HG02642 (cell line): Measurements from ENCODE around the gene HARBI1.

Source experiments
- ATAC-seq: cut with Tn5 transposase; IDR thresholded peaks from one replicate; pipeline ENCODE4 v1.9.1; 2021; ENCODE audit warnings: mild to moderate bottlenecking; ENCODE audit not compliant: unreplicated experiment, poor library complexity

The HARBI1 gene, protein sequence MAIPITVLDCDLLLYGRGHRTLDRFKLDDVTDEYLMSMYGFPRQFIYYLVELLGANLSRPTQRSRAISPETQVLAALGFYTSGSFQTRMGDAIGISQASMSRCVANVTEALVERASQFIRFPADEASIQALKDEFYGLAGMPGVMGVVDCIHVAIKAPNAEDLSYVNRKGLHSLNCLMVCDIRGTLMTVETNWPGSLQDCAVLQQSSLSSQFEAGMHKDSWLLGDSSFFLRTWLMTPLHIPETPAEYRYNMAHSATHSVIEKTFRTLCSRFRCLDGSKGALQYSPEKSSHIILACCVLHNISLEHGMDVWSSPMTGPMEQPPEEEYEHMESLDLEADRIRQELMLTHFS

GRCh38 chr11:46617134-46617971 is at the start of gene HARBI1, which contains the start of gene ATG13:
TSS of gene HARBI1 (minus strand) at chr11:46617227. CDS start at chr11:46616237, 990 bp downstream.
TSS of gene ATG13 (plus strand) at chr11:46617553. CDS start at chr11:46644292, 26,739 bp downstream.
- ATAC-seq: peak; percentile 96

GRCh38 chr11:46666516-46666915 is 49.5 kb upstream of the HARBI1 start:
- no peak for ATAC-seq

- no peak for ATAC-seq
These were observed 48.3 kb upstream of the HARBI1 start for GRCh38 chr11:46665356-46665755.

GRCh38 chr11:46664612-46665011 is 47.6 kb upstream of the HARBI1 start:
- no peak for ATAC-seq

- ATAC-seq: no peak
These were observed 46.4 kb upstream of the HARBI1 start for GRCh38 chr11:46663277-46663940.

GRCh38 chr11:46662366-46662765 is 45.3 kb upstream of the HARBI1 start:
- ATAC-seq: no peak

DNA sequence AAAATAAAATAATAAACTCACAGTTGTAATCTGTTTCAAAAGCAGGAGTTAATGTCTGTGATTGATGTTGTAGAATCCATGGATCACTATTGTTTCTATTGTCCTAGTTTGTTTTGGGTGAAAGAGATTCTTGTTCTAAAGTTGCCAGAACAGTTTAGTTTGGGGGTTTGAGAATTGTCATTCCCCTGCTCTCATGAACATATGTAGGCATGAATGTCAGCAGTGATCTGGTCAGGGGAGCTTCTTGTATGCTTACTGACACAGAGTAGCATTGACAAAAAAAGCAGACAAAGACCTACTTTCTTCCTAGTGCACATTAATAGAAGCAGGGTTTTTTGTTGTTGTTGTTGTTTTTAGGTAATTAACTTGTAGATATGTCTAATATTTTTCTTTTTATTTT is 44.8 kb upstream of the HARBI1 start:
- no peak for ATAC-seq

GRCh38 chr11:46659908-46660307 is 42.9 kb upstream of the HARBI1 start:
- ATAC-seq: no peak

DNA sequence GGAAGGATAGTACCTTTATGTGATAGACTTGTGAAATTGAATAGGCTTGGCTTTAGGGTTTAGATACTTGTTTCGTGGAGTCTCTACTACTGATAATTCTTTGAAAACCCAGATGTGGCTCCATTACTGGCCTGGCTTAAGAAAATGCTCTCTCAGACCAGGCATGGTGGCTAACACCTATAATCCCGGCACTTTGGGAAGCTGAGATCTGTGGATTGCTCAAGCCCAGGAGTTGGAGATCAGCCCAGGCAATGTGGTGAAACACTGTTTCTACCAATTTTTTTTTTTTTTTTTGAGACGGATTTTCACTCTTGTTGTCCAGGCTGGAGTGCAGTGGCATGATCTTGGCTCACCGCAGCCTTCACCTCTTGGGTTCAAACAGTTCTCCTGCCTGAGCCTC is 41.2 kb upstream of the HARBI1 start:
- ATAC-seq: no peak

GRCh38 chr11:46657186-46657585 is 40.2 kb upstream of the HARBI1 start:
- ATAC-seq: no peak

- no peak for ATAC-seq
These were observed 38.6 kb upstream of the HARBI1 start for GRCh38 chr11:46655631-46656030.

DNA sequence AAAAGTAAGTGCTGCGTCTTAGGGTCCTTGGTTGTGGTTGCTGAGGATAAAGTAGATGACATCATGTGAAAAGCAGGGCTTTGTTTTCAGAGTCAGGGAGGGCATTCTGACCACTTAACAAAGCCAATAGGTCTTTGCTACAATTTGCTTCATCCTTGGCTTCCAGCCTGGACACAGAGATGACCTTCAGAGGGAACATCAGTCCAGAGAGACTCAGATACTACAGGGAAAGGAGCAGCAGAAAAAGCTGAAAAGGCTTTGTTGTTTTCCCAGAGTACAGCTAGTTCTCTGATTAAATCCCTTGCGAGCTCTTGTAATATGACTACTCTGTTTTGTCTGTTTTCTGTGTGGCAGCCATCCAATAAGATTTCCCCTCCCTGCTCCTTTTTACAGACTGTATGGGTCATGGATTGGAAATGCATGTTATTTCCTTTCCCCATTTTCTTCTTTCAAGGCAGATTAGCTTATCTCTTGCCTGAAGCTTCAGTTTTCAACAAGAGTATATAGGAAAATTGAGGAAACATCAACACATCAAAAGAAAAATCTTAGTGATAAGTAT is 32.2 kb upstream of the HARBI1 start:
- no peak for ATAC-seq

DNA sequence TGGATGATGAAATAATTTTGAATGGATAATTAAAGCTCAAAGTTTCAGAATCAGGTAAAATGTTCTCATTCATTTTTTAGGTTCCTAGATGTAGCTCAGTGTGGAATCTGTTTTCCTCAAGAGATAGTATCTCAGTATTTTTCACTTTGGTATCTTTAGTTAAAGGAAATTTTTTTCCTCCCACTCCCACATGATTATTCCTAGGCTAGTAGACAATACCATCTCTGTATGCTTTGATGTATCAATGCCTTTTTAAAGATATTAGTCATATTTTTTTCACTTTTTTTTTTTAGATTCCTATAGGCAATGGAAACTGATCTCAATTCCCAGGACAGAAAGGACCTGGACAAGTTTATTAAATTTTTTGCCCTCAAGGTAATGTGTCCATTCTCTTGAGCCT is 27.0 kb upstream of the HARBI1 start:
- ATAC-seq: no peak

DNA sequence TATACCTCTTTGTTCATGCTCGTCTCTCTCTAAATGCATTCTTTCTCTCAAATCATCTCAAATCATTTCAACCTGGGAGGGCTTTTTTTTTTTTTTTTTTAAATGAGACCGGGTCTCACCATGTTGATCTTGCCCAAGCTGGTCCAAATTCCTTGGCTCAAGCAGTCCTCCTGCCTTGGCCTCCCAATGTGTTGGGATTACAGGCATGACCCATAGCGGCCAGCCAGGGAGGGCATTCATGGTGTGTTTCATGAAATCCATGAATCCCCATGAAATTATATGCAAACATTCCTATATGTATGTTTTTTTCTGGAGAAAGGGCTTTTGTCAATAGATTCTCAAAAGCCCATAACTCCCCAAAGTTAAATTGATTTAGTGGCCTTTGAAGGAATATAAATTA is 26.5 kb upstream of the HARBI1 start:
- ATAC-seq: no peak

DNA sequence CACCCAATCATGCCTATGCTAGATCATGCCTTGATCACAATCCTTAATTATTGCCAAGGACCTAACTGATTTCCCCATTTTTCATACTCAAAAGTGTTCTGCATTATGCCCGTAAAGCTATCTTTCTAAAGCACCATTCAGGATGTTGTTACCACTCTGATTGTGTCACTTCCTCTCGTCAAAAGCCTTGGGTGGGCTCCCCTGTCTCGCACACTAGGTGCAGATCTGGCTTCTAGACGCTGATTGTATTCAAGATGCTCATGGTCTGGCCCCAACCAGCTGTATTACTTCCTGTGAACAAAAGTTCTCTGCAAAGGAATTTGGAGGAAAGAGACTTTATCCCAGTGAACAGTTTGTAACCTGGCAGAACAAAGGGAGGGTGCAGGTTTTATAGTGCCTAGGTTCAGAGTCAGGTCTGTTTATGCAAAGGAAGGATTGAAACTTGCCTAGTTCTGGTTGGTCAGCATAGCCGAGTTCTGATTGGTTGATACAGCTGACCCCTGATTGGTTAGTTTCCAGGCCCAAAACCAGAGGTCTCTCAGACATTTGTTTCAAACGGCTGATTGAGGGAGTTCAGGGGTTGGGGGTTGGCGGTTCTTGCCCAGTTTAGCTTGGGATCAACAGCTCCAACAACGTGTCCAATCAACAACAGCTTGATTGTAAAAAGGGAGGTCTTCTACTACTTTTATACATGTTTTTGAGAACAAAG is 25.8 kb upstream of the HARBI1 start:
- no peak for ATAC-seq

DNA sequence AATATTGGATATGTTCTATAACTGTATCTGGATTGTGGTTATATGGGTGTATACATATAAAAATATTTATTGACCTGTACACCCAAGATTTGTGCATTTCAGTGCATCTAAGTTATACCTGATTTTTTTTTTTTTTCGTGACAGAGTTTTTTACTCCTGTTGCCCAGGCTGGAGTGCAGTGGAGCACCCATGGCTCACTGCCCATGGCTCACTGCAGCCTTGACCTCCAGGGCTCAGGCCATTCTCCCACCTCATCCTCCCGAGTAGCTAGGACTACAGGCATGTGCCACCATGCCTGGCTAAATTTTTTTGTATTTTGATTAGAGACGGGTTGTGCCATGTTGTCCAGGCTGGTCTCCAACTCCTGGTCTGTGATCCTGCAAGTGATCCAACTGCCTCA is 24.6 kb upstream of the HARBI1 start:
- no peak for ATAC-seq

- no peak for ATAC-seq
These were observed 23.2 kb upstream of the HARBI1 start for GRCh38 chr11:46640036-46640788.

- no peak for ATAC-seq
These were observed 22.3 kb upstream of the HARBI1 start for GRCh38 chr11:46639197-46639839.

- no peak for ATAC-seq
These were observed 20.5 kb upstream of the HARBI1 start for GRCh38 chr11:46637546-46637945.
